Skeletal muscle satellite cell (primary cell): Measurements from ENCODE around the gene PPP1R7.

Experiments used
- H3K27me3 ChIP-seq: 2 replicates; pipeline ENCODE4 v1.7.0; 2013; ENCODE audit warnings: low read length; ENCODE audit not compliant: control insufficient read depth, insufficient read depth
- H3K36me3 ChIP-seq: 2 replicates; pipeline ENCODE4 v1.7.0; 2013; ENCODE audit warnings: mild to moderate bottlenecking, control low read depth, low read length; ENCODE audit not compliant: insufficient read depth
- H3K4me1 ChIP-seq: 2 replicates; pipeline ENCODE4 v1.7.0; 2013; ENCODE audit warnings: low read length; ENCODE audit not compliant: control insufficient read depth, insufficient read depth
- H3K4me2 ChIP-seq: 2 replicates; pipeline ENCODE4 v1.7.0; 2013; ENCODE audit warnings: mild to moderate bottlenecking, low read length
- H3K4me3 ChIP-seq: 2 replicates; pipeline ENCODE4 v1.7.0; 2013; ENCODE audit warnings: low read length
- H3K9ac ChIP-seq: 2 replicates; pipeline ENCODE4 v1.7.0; 2013; ENCODE audit warnings: mild to moderate bottlenecking, low read depth, low read length, moderate library complexity
- H3K9me3 ChIP-seq: replicated peaks from 2 replicates; pipeline ENCODE4 v1.7.0; 2013; ENCODE audit warnings: mild to moderate bottlenecking, control low read depth, low read length

Gene PPP1R7

DNA sequence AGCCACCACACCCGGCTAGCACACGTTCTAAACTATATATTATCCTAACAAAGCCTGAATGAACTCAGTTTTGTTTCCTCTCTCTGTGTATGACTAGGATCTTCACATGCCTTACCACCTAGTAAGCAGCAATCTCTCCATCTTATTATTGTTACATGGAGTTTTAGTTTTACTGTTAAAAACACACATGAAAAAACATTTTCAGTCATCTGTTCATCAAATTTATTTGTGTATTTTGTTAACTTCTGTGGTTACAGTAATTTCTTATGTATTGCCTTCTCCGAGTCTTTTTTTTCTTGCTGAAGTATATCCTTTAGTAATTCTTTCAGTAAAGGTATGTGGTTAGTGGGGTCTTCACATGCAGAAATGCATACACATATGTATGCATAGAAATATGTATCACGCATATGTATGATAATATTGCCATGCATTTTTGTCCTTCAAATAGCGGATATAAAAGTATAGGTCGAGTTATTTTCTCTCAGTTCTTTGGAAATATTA is 69.6 kb downstream of the PPP1R7 start:
- no peak overlapping the region for H3K4me3 ChIP-seq
- H3K36me3 ChIP-seq = no peaks in the 10 kb centered on the region
- no peak overlapping the region for H3K4me2 ChIP-seq
- peaks cover 13% of the 10 kb centered on the region for H3K27me3 ChIP-seq
- peaks cover 32% of the 10 kb centered on the region for H3K4me1 ChIP-seq
- no peak overlapping the region for H3K9ac ChIP-seq
- H3K9me3 ChIP-seq = no peaks in the 10 kb centered on the region

DNA sequence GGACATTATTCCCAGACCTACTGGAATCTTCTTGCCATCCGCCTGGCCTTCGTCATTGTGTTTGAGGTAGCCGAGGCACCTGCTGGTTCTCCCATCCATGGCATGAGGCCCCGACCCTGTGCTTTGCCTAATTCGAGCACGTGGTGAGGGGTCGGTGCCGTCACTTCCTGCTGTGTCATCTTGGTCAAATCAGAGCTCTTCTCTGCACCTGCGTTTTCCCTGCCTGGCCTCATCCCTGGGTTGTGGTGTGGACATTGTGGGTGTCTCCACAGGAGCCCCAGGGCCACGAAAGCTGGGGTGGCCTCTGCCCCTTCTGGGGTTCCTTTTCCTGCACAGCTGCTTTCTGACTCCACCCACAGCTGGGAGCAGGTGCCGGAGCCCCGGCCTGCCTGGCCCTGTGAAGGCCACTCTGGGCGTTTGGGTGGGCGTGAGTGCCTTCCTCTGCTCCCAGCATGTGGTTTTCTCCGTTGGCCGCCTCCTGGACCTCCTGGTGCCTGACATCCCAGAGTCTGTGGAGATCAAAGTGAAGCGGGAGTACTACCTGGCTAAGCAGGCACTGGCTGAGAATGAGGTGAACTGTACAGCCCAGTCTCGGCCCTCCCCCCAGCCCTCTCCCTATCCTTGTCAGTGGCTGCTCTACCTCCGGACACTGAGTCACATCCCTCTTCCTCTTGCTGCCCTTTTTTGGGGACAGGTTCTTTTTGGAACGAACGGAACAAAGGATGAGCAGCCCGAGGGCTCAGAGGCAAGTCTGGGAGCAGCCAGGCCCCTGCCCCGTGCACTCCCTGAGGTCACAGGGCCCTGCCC is 73.1 kb downstream of the PPP1R7 start:
- Histone ChIP-seq H3K4me2 (peak overlapping the region; percentile 31), H3K27me3 (no peaks in the 10 kb centered on the region), H3K36me3 (peaks cover 30% of the 10 kb centered on the region), H3K9me3 (no peaks in the 10 kb centered on the region), H3K4me3 (no peak overlapping the region), H3K9ac (no peak overlapping the region), H3K4me1 (peaks cover 26% of the 10 kb centered on the region)

GRCh38 chr2:241224018-241224850 is 74.0 kb downstream of the PPP1R7 start:
- Histone ChIP-seq H3K9me3 (no peaks in the 10 kb centered on the region), H3K9ac (no peak overlapping the region), H3K4me2 (peak overlapping the region; percentile 31), H3K4me1 (peaks cover 18% of the 10 kb centered on the region), H3K4me3 (no peak overlapping the region), H3K36me3 (peaks cover 38% of the 10 kb centered on the region), H3K27me3 (no peaks in the 10 kb centered on the region)

DNA sequence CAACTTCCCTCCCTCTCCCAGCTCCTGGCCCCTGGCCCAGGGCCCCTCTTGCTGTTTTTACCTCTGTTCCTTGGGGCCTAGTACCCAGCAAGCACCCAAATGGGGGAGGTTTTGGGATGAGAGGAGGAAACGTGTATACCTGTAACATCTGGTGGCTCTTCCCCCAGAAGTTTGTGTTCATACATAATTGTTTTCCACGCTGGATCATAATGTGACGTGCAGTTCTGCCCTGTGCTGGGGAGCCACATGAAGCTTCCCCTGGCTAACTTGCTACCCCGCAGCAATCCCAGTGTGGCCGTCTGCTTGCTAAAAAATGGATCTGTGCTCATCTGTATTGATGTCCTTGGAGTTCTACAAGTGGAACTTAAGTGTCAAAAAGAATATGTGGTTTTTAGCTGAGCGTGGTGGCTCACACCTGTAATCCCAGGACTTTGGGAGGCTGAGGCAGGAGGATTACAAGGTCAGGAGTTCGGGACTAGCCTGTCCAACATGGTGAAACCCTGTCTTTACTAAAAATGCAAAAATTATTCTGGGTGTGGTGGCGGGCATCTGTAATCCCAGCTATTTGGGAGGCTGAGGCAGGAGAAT is 74.7 kb downstream of the PPP1R7 start:
- Histone ChIP-seq H3K36me3 (peaks cover 44% of the 10 kb centered on the region), H3K4me2 (no peak overlapping the region), H3K4me1 (peaks cover 17% of the 10 kb centered on the region), H3K4me3 (no peak overlapping the region), H3K9me3 (no peaks in the 10 kb centered on the region), H3K27me3 (no peaks in the 10 kb centered on the region), H3K9ac (no peak overlapping the region)

GRCh38 chr2:241225545-241225944 is 75.3 kb downstream of the PPP1R7 start:
- no peaks in the 10 kb centered on the region for H3K27me3 ChIP-seq
- H3K9ac ChIP-seq = no peak overlapping the region
- H3K4me2 ChIP-seq = no peak overlapping the region
- H3K36me3 ChIP-seq = peaks cover 50% of the 10 kb centered on the region
- peaks cover 17% of the 10 kb centered on the region for H3K4me1 ChIP-seq
- H3K4me3 ChIP-seq = no peak overlapping the region
- no peaks in the 10 kb centered on the region for H3K9me3 ChIP-seq

DNA sequence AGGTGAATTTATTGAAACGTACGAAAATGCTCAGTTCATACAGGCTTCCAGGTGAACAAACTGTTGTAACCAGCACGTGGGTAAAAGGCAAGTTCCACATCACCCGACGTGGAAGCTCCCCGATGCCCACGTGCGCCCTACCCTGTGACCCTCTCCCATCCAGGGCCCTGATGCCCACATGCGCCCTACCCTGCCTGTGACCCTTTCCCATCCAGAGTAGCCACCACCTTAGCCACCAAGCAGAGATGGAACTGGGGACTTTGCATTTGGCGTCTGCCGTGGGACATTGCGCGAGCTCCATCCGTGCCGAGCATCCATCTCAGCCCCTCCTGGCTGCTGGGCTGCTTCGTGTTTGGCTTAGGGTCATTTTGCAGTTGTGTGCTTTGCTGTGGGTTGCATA is 75.7 kb downstream of the PPP1R7 start:
- Histone ChIP-seq H3K9me3 (no peaks in the 10 kb centered on the region), H3K4me3 (no peak overlapping the region), H3K36me3 (peaks cover 54% of the 10 kb centered on the region), H3K4me1 (peaks cover 17% of the 10 kb centered on the region), H3K9ac (no peak overlapping the region), H3K4me2 (no peak overlapping the region), H3K27me3 (no peaks in the 10 kb centered on the region)

GRCh38 chr2:241226723-241227572 is 76.7 kb downstream of the PPP1R7 start:
- H3K36me3 ChIP-seq = peaks cover 62% of the 10 kb centered on the region
- H3K4me1 ChIP-seq = peaks cover 17% of the 10 kb centered on the region
- no peak overlapping the region for H3K9ac ChIP-seq
- no peak overlapping the region for H3K4me2 ChIP-seq
- no peaks in the 10 kb centered on the region for H3K9me3 ChIP-seq
- H3K27me3 ChIP-seq = no peaks in the 10 kb centered on the region
- H3K4me3 ChIP-seq = no peak overlapping the region

DNA sequence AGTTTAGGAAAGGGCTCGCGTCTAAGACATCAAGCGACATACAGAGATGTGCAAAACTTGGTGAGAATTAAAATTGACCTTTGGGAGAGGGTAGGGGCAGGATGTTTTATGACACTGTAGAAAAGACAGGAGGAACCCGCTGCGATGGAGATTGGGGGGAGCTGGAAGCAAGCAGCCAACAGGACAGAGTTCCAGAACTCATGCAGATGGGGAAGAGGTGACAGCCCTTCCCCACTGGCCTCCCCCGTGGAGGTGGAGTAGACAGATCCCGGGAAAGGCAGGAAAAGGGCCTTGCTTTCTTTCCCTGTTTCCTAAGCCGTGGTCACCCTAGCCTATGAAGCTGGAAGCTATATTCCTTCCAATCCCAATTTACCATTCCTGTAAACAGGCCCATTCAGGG is 77.3 kb downstream of the PPP1R7 start:
- Histone ChIP-seq H3K4me1 (peaks cover 17% of the 10 kb centered on the region), H3K4me2 (no peak overlapping the region), H3K9me3 (no peaks in the 10 kb centered on the region), H3K9ac (no peak overlapping the region), H3K36me3 (peaks cover 68% of the 10 kb centered on the region), H3K27me3 (no peaks in the 10 kb centered on the region), H3K4me3 (no peak overlapping the region)

- Histone ChIP-seq H3K36me3 (peaks cover 74% of the 10 kb centered on the region), H3K4me1 (peaks cover 17% of the 10 kb centered on the region), H3K4me3 (no peak overlapping the region), H3K27me3 (no peaks in the 10 kb centered on the region), H3K4me2 (no peak overlapping the region), H3K9me3 (no peaks in the 10 kb centered on the region), H3K9ac (no peak overlapping the region)
Measured at GRCh38 chr2:241228081-241228859, 78.0 kb downstream of the PPP1R7 start.

DNA sequence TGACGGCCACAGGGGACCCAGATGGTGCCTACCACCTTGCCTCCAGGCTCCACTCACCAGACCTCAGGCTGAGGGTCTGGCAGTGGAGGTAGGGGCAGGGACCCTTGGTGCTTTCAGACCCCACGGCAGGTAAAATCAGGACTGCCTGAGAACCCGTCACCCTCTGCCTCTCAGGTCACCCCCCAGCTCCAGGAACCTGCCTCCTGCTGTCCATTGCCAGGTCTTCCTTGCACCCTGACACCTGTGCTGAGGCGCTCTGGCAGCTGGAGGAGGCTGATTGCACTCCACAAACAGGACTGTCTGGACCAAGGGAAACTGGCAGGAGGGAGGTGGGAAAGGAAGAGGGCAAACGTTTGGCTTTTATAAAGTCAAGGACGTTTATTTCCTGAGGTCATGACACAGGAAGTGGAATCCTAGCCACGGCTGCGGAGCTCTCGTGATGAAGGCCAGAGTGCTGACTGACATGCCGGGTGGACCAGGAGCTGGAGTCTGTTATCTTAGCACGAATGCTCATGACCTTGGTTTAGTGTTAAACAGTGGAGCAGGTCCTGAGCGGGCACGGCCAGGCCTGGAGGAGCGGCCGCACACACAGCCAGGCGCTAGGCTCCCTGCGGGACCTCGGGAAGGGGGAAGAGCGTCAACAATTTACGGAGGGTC is 78.7 kb downstream of the PPP1R7 start:
- H3K27me3 ChIP-seq = no peaks in the 10 kb centered on the region
- no peaks in the 10 kb centered on the region for H3K9me3 ChIP-seq
- H3K4me1 ChIP-seq = peaks cover 10% of the 10 kb centered on the region
- H3K36me3 ChIP-seq = peaks cover 82% of the 10 kb centered on the region
- no peak overlapping the region for H3K9ac ChIP-seq
- H3K4me3 ChIP-seq = no peak overlapping the region
- no peak overlapping the region for H3K4me2 ChIP-seq
